GM12892 (cell line): ENCODE results near the gene GFI1B. TPM values are rescaled to one million over a fixed set of nuclear protein-coding genes. Genes with fewer than 3 reads are reported as not detected.

Experiments used
- DNase-seq: peaks from one replicate; pipeline ENCODE4 v3.0.0; 2011; ENCODE audit not compliant: insufficient read length
- FAIRE-seq: peaks from 2 replicates; lab custom pipeline; 2011; peaks lifted over from hg19 to GRCh38; lab: Jason Lieb, UNC
- POLR2A ChIP-seq: IDR thresholded peaks from 2 replicates; pipeline ENCODE4 v1.6.1; 2011; ENCODE audit warnings: low read depth, low read length, control low read depth
- POLR2AphosphoS5 ChIP-seq: IDR thresholded peaks from 2 replicates; pipeline ENCODE4 v1.6.1; 2011; ENCODE audit warnings: low read depth, low read length, control low read depth
- TAF1 ChIP-seq: IDR thresholded peaks from 2 replicates; pipeline ENCODE4 v1.6.1; 2011; ENCODE audit warnings: low read depth, mild to moderate bottlenecking, control low read depth, low read length, borderline replicate concordance
- polyA plus RNA-seq: library from polyadenylated mRNA; unstranded; fragments of >200 nt; gene quantifications from one replicate; pipeline ENCODE4 v1.2.1, GENCODE V29; 2012; ENCODE audit warnings: missing spikeins, inconsistent platforms; ENCODE audit not compliant: missing spikeins

Gene GFI1B
- 0.21 TPM for polyA plus RNA-seq

- DNase-seq (no peak), FAIRE-seq (no peak)
- TF ChIP-seq POLR2AphosphoS5 (no peak), POLR2A (no peak), TAF1 (no peak)
These were observed at the start of gene GFI1B for GRCh38 chr9:132978451-132979131. Gene GFI1B (plus strand): TSS chr9:132978694. CDS start chr9:132986679, 7,985 bp downstream.

- DNase-seq = no peak
- TF ChIP-seq TAF1 = no peak
- TF ChIP-seq POLR2AphosphoS5 = no peak
- no peak for TF ChIP-seq POLR2A
- no peak for FAIRE-seq
These were observed 47.2 kb upstream of the GFI1B start for GRCh38 chr9:132931178-132931735.

- TF ChIP-seq TAF1 (no peak), POLR2AphosphoS5 (no peak), POLR2A (no peak)
- DNase-seq (no peak), FAIRE-seq (no peak)
These were observed 43.5 kb upstream of the GFI1B start for GRCh38 chr9:132935026-132935425.

- TF ChIP-seq POLR2AphosphoS5 (no peak), TAF1 (no peak), POLR2A (no peak)
- FAIRE-seq = no peak
- no peak for DNase-seq
These were observed 41.0 kb upstream of the GFI1B start for GRCh38 chr9:132937463-132937901.

- TF ChIP-seq POLR2A (no peak), POLR2AphosphoS5 (no peak), TAF1 (no peak)
- DNase-seq (no peak), FAIRE-seq (no peak)
These were observed 39.3 kb upstream of the GFI1B start for GRCh38 chr9:132939169-132939568.

- no peak for TF ChIP-seq POLR2AphosphoS5
- no peak for TF ChIP-seq POLR2A
- DNase-seq (no peak), FAIRE-seq (peak; percentile 9)
These were observed 35.8 kb upstream of the GFI1B start for GRCh38 chr9:132942541-132943182.

GRCh38 chr9:132943651-132944293 is 34.7 kb upstream of the GFI1B start:
- no peak for DNase-seq
- TF ChIP-seq POLR2A (no peak), POLR2AphosphoS5 (no peak), TAF1 (no peak)
- FAIRE-seq = no peak

- DNase-seq (peak; percentile 86), FAIRE-seq (peak; percentile 88)
- peak; percentile 62; the same call in 1 of the 2 replicates for TF ChIP-seq POLR2AphosphoS5
- peak; percentile 74 for TF ChIP-seq POLR2A
- TF ChIP-seq TAF1 = peak; percentile 100
These were observed 34.0 kb upstream of the GFI1B start, which contains the start of gene TSC1 for GRCh38 chr9:132944294-132945185. Gene TSC1 (minus strand): TSS chr9:132944616. CDS start chr9:132928872, 15,744 bp downstream.

- DNase-seq (no peak), FAIRE-seq (no peak)
- TF ChIP-seq POLR2A = no peak
- TF ChIP-seq POLR2AphosphoS5 = no peak
- no peak for TF ChIP-seq TAF1
These were observed 33.0 kb upstream of the GFI1B start for GRCh38 chr9:132945186-132946130.

- DNase-seq (no peak), FAIRE-seq (no peak)
- TF ChIP-seq POLR2A = no peak
- TF ChIP-seq POLR2AphosphoS5 = no peak
- TF ChIP-seq TAF1 = no peak
These were observed 32.3 kb upstream of the GFI1B start for GRCh38 chr9:132946211-132946610.
